ENCODE measurements around the gene PHLPP1.
"Not testable (repeated sequence)": the region's sequence is repeated elsewhere in the genome, so short reads cannot be mapped to it uniquely, and the experiment has no call there.

PHLPP1 gene

GRCh38 chr18:62880673-62881364, 165.5 kb downstream of the PHLPP1 start:
- H3K4me3 Mint-ChIP-seq = no peak overlapping the region
- no peaks in the 10 kb centered on the region for H3K9me3 Mint-ChIP-seq
- no peaks in the 10 kb centered on the region for H3K36me3 Mint-ChIP-seq (ENCODE audit: low read depth)
- H3K4me1 Mint-ChIP-seq (ENCODE audit: low read depth) = peaks cover 7% of the 10 kb centered on the region
- H3K27ac Mint-ChIP-seq = no peak overlapping the region
- intact Hi-C loops (cut with micrococcal nuclease) = no loop called here
- no peaks in the 10 kb centered on the region for H3K27me3 Mint-ChIP-seq

DNA sequence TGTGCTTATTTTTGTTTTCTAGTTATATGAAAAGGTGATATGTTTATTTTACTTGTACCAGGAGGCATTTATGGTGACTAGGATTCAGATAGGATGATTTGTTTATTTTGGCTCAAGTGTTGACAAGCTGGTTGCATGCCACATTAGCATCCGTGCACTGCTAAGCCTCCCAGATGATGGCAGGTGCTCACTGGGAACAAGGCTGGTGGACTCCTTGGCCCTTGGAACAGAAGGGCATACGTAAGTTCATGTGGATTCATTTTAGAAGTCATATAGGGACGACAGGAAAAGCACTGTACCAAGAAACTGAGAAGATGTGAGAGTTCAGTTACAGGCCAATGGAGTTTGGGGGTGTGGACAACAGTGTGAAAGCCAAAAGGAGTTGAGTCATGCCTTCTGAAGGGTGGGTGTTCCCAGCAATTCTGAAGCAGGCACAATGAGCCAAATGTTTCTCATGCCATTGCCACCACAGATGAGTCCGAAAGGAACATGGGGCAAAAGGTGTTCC, 166.2 kb downstream of the PHLPP1 start:
- Mint-ChIP-seq H3K36me3 (ENCODE audit: low read depth) (no peaks in the 10 kb centered on the region), H3K27ac (no peak overlapping the region), H3K4me1 (ENCODE audit: low read depth) (peaks cover 7% of the 10 kb centered on the region), H3K27me3 (no peaks in the 10 kb centered on the region), H3K9me3 (no peaks in the 10 kb centered on the region), H3K4me3 (no peak overlapping the region)
- intact Hi-C loops (cut with micrococcal nuclease) = no loop called here

DNA sequence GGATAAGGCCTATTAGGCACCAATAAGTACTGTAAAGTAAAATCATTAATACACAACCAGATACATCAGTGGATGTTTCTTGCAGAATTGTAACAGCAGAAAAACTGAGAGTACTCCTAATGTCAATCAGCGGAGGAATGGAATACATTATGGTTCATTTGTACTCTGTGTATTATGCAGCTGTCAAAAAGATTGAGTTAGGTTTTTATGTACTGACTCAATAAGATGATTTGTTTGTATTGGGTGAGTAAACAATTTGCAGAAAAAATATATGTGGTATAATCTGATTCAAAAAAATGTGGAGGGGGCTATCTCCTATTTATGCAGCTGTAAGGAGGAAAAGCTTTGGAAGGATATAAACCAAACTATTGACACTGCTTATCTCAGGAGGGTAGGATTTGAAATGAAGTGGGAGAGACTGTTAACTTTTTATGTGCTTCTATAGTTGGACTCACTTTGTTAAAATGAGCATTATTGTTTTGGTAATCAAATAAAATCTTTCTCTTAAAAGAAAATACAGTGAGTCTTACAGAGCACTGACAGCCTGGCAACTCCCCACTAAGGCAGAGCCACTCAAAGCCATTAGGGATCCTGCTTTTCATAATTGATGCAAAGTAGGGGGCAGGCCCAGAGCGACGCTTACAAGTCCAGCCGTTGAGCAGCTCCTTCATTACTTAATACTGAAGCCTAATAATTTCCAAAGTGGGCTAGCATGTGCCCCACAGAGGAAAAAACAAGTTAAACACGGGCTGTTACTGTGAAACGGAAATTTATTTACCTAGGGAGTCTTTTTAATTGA, 168.8 kb downstream of the PHLPP1 start:
- Mint-ChIP-seq H3K36me3 (ENCODE audit: low read depth) (no peaks in the 10 kb centered on the region), H3K9me3 (no peaks in the 10 kb centered on the region), H3K27ac (no peak overlapping the region), H3K4me1 (ENCODE audit: low read depth) (peaks cover 7% of the 10 kb centered on the region), H3K4me3 (no peak overlapping the region), H3K27me3 (no peaks in the 10 kb centered on the region)
- intact Hi-C loops (cut with micrococcal nuclease) = no loop called here

DNA sequence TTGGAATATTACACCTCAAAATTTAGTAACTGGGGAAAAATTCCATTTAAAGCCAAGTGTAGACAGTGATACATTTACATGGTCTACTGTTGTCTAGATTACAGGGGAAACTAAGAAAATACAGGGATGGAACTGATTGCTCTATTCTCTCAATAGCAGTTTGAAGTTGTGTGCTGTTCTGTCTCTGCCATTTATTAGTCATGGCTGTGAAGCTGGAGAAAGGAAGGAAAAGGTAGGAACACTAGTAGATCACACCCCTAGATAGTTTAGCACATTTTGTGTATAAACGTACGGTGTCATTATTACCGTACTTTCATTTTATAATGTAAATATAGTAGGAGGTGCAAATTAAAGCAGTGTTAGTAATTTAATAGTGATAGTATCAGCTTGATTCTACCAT, 170.5 kb downstream of the PHLPP1 start:
- Mint-ChIP-seq H3K27ac (no peak overlapping the region), H3K27me3 (no peaks in the 10 kb centered on the region)

GRCh38 chr18:62894681-62895390, 179.5 kb downstream of the PHLPP1 start:
- H3K27ac Mint-ChIP-seq = no peak overlapping the region
- no peaks in the 10 kb centered on the region for H3K27me3 Mint-ChIP-seq
- intact Hi-C loops (cut with micrococcal nuclease) = no loop called here
- no peaks in the 10 kb centered on the region for H3K4me1 Mint-ChIP-seq (ENCODE audit: low read depth)
- H3K36me3 Mint-ChIP-seq (ENCODE audit: low read depth) = peaks cover 24% of the 10 kb centered on the region
- H3K9me3 Mint-ChIP-seq = no peaks in the 10 kb centered on the region
- H3K4me3 Mint-ChIP-seq = no peak overlapping the region

More for the DNA sequence above, 170.5 kb downstream of the PHLPP1 start:
- Mint-ChIP-seq H3K9me3 (no peaks in the 10 kb centered on the region), H3K4me3 (no peak overlapping the region), H3K36me3 (ENCODE audit: low read depth) (no peaks in the 10 kb centered on the region), H3K4me1 (ENCODE audit: low read depth) (peaks cover 7% of the 10 kb centered on the region)
- intact Hi-C loops (cut with micrococcal nuclease) = no loop called here

DNA sequence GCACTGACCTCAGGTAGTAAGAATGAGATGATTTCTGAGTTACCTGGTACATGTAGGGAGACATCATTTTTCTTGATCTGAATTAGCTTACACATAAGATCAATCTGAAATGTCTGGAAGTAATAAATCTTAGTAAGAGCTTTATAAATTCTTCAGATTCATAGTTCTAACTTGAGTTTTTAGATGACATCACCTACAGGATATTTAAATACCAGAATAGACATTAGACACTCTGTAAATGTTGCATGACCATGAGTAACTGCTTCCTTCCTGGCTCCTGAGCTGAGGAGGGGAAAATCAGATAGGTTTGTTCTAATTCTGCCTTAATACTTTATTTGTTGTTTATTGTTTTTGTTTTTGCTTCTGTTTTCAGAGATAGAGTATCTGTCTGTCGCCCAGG, 181.8 kb downstream of the PHLPP1 start:
- Mint-ChIP-seq H3K27ac (no peak overlapping the region), H3K9me3 (no peaks in the 10 kb centered on the region), H3K4me1 (ENCODE audit: low read depth) (no peaks in the 10 kb centered on the region), H3K27me3 (no peaks in the 10 kb centered on the region), H3K36me3 (ENCODE audit: low read depth) (peaks cover 24% of the 10 kb centered on the region), H3K4me3 (no peak overlapping the region)
- intact Hi-C loops (cut with micrococcal nuclease) = no loop called here

DNA sequence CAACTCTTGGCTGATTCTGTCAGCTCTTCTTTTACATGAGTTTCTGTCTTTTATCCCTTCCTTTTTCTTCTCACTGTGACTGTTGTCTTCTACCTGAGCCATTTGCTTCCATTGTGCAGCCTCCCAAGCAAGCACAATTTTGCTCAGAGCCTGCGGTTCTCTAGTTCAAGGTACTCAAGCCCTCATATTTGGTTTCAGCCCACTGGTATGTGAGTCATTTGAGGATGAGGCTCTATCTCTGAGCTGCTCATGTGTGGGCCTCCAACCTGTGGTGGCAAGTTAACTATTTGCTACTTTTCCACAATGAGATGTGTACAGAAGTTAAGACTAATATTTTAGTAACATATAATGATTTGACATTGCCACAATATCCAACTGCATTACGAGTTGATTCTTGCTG, 183.0 kb downstream of the PHLPP1 start:
- Mint-ChIP-seq H3K9me3 (no peaks in the 10 kb centered on the region), H3K27me3 (no peaks in the 10 kb centered on the region), H3K4me3 (no peak overlapping the region), H3K27ac (no peak overlapping the region), H3K4me1 (ENCODE audit: low read depth) (no peaks in the 10 kb centered on the region), H3K36me3 (ENCODE audit: low read depth) (peaks cover 27% of the 10 kb centered on the region)
- intact Hi-C loops (cut with micrococcal nuclease) = no loop called here

DNA sequence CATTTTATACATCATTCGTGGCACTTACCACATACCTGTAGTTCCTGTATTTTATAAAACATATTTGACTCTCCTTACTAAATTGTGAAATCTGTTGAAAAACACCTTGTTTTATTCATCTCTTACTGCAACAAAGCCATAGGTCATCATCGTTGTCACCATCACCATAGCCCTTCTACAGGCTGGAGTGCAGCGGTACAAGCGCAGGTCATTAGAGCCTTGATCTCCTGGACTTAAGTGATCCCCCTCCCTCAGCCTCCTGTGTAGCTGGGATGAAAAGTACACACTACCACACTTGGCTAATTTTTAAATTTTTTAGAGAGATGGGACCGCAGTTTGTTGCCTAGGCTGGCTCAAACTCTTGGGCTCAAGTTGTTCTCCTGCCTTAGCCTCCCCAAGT, 184.2 kb downstream of the PHLPP1 start:
- no peak overlapping the region for H3K4me3 Mint-ChIP-seq
- no peaks in the 10 kb centered on the region for H3K4me1 Mint-ChIP-seq (ENCODE audit: low read depth)
- no peaks in the 10 kb centered on the region for H3K27me3 Mint-ChIP-seq
- H3K27ac Mint-ChIP-seq = no peak overlapping the region
- H3K9me3 Mint-ChIP-seq = no peaks in the 10 kb centered on the region
- intact Hi-C loops (cut with micrococcal nuclease) = no loop called here
- peaks cover 39% of the 10 kb centered on the region for H3K36me3 Mint-ChIP-seq (ENCODE audit: low read depth)

GRCh38 chr18:62900132-62900883, 185.0 kb downstream of the PHLPP1 start:
- Mint-ChIP-seq H3K4me1 (ENCODE audit: low read depth) (no peaks in the 10 kb centered on the region), H3K36me3 (ENCODE audit: low read depth) (peaks cover 44% of the 10 kb centered on the region), H3K27me3 (no peaks in the 10 kb centered on the region), H3K27ac (no peak overlapping the region), H3K4me3 (no peak overlapping the region), H3K9me3 (no peaks in the 10 kb centered on the region)
- intact Hi-C loops (cut with micrococcal nuclease) = no loop called here

DNA sequence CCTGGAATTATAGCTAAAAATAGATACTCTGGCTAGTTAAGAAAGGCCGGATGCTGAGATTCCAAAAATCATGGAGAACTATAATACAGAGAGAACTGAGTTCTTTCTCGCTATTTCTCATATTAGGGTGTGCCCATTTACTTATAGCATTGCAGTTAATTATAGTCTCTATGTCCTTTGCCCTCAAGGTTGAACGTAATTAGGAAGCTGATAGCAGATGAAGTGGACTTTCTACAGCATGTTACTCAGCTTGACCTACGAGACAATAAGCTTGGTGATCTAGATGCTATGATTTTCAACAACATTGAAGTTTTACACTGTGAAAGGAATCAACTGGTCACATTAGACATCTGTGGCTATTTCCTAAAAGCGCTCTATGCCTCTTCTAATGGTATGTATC, 187.4 kb downstream of the PHLPP1 start:
- Mint-ChIP-seq H3K4me1 (ENCODE audit: low read depth) (no peaks in the 10 kb centered on the region), H3K4me3 (no peak overlapping the region), H3K36me3 (ENCODE audit: low read depth) (peaks cover 33% of the 10 kb centered on the region), H3K27me3 (no peaks in the 10 kb centered on the region), H3K27ac (no peak overlapping the region), H3K9me3 (no peaks in the 10 kb centered on the region)
- intact Hi-C loops (cut with micrococcal nuclease) = no loop called here

DNA sequence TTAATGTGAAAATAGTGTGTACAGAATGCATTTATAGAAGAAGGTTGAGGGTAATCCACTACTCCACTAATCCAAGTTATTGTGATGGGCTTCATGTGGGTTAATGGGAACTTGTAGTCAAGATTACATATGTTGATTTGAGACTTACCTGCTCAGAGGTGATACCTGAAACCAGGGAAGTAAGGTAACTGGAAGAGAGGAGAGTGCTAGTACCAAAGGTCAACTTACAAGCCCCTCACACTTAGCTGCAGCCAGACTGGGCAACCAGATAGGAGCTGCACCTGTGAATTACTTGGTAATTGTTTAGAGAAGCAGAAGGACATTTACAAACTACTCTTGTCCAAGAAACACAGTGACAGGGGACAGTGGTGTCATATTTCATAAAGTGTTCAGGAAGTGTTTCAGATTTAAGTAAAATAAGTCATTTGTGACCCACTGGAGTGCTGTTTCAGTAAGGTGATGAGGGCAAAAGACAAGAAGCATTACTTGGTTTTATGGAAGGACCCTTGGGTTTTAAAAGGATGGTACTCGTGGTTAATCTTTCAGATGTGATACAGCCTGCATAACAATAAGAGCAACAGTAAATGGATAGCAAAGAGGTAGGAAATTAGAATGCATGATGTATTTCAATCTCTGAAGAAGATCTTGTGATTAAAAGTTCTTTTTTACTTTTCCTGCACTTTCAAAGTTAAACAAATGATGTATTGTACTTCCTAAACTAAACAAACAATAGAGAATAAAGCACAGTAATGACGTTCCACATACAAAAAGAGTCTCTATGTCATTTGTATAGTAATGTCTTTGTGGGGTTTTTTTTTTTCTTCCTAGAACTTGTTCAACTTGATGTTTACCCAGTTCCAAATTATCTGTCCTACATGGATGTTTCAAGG, 189.3 kb downstream of the PHLPP1 start:
- no peaks in the 10 kb centered on the region for H3K4me1 Mint-ChIP-seq (ENCODE audit: low read depth)
- intact Hi-C loops (cut with micrococcal nuclease) = no loop called here
- peaks cover 20% of the 10 kb centered on the region for H3K36me3 Mint-ChIP-seq (ENCODE audit: low read depth)

GRCh38 chr18:62912885-62913284, 197.5 kb downstream of the PHLPP1 start:
- Mint-ChIP-seq H3K4me3 (no peak overlapping the region), H3K27ac (no peak overlapping the region), H3K9me3 (no peaks in the 10 kb centered on the region), H3K27me3 (no peaks in the 10 kb centered on the region), H3K4me1 (ENCODE audit: low read depth) (no peaks in the 10 kb centered on the region), H3K36me3 (ENCODE audit: low read depth) (no peaks in the 10 kb centered on the region)
- intact Hi-C loops (cut with micrococcal nuclease) = no loop called here

More for the DNA sequence above, 189.3 kb downstream of the PHLPP1 start:
- no peaks in the 10 kb centered on the region for H3K27me3 Mint-ChIP-seq
- no peak overlapping the region for H3K4me3 Mint-ChIP-seq
- H3K27ac Mint-ChIP-seq = no peak overlapping the region
- H3K9me3 Mint-ChIP-seq = no peaks in the 10 kb centered on the region

GRCh38 chr18:62913824-62914223, 198.5 kb downstream of the PHLPP1 start:
- H3K27ac Mint-ChIP-seq; intact Hi-C loops (cut with micrococcal nuclease); H3K27me3 Mint-ChIP-seq; H3K9me3 Mint-ChIP-seq; H3K4me1 Mint-ChIP-seq (ENCODE audit: low read depth); H3K36me3 Mint-ChIP-seq (ENCODE audit: low read depth); H3K4me3 Mint-ChIP-seq: not testable (repeated sequence)

All from dendritic cell treated with granulocyte-macrophage colony-stimulating factor and Interleukin-4, amounts not matched to agents 40 ng/mL and 50 ng/mL, for 4 days (primary cell).